ENCODE measurements around the gene SFMBT2.
A peak's percentile ranks its signal among the peaks of the same experiment; 100 is the strongest.

SFMBT2 gene

DNA sequence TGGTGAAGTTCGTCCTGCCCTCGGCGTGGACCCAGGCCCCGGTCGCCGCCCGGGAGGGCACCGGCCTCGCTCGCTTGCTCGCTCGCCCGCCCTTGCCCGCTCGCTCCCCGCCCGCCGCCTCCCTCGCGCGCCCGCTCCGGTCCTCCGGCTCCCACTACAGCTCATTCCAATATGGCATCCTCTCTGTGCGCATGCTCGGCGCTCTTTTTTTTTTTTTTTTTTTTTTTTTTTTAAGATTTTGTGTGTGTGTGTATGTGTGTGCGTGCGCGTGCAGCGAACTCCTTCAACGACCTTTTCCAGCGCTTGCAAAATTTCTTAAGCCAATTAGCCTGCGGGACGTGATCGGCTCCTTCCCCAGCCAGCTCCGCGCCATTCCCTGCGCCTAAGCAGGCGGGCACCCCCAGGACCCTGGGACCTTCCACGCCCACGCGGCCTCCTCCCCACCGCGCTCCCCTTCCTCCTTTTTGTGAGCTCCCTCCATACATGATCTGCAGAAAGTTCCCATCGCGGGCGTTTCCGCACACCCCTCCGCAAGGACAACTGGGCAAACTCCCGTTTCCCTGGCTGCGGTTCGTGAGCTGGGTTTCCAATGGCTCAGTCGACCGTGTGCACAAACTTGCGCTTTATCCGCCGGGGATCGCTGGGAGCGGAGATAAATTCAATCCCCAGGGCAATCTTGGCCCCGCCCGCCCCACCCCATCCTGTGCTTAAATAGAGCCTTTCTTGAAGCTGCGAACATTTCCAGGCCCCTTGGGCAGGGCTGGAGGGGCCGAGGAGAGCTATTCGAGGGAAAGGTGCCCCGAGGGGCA, at the start of gene SFMBT2:
SFMBT2 (minus strand) TSS at position 173 of the 809 bp plus-strand sequence. CDS start 29,136 bp downstream, outside the sequence.
- DNase-seq, result peak; percentile 3

DNA sequence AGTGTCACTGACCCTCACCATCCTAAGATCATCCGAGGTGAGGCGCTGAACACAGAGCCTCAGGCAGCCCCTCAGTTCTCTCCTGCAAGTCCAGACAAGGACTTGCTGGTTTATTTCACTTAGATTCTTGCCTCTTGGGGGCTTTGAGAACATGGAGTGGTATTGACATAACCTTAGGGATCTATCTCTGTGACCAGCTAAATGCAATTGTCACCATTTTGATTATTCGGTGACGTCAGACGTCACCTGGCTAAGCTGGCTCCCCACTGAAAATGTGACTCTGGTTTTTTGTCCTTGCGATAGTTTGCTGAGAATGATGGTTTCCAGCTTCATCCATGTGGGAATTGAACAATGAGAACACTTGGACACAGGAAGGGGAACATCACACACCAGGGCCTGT, 49.2 kb upstream of the SFMBT2 start:
- no peak for DNase-seq

- DNase-seq, result no peak
Observed at GRCh38 chr10:7458556-7458955, 47.7 kb upstream of the SFMBT2 start.

DNA sequence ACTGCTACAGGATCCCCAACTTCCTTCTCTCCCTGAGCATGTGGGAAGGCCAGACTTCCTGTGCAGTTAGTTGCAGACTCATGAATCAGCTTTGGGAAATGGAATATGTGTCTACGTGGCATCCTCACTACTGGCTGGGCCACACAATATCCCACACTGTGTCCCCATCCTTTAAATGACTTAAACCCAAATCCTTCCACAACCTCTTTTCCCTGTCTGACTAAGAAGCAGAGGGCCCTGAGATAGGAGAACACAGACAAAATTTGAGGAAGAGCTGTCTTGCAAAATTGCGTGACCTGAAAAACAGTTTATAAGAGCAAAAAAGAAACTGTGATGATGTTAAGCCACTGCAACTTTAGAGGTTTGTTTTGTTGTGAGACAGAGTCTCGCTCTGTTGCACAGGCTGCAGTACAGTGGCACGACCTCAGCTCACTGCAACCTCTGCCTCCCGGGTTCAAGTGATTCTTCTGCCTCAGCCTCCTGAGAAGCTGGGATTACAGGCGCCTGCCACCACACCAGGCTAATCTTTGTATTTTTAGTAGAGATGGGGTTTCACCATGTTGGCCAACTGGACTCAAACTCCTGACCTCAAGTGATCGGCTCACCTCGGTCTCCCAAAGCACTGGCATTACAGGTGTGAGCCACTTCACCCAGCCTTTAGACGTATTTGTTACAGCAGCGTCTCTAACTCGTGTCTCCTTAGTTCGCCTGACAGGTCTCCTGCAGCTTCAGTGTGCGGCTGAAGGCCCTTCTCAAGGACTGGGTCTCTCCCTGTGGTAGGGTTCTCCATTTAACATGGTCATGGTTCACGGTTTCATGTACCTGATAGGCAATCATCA, 46.9 kb upstream of the SFMBT2 start:
- no peak for DNase-seq

GRCh38 chr10:7449063-7449695, 38.3 kb upstream of the SFMBT2 start:
- no peak for DNase-seq

- DNase-seq, result no peak
Observed at GRCh38 chr10:7445474-7446185, 34.8 kb upstream of the SFMBT2 start.

- DNase-seq, result no peak
Observed at GRCh38 chr10:7444551-7445121, 33.8 kb upstream of the SFMBT2 start.

DNA sequence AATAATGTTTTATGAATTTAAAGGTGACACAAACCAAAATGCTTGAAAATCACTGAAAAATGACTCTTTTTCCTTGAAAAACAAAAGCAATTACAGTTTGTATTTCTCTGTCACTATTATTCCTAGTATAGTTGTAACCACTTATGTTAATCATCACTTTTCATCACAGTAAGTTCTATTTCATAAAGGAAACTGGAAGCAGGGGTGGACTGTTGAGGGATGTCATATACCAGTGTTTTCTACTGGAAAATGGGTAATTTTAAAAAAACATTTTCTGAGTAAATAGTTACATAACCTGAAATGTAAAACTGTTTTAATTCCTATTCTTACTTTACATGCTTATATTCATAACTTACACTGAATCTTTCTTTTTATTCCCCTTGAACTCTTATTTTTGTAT, 32.2 kb upstream of the SFMBT2 start:
- no peak for DNase-seq

DNA sequence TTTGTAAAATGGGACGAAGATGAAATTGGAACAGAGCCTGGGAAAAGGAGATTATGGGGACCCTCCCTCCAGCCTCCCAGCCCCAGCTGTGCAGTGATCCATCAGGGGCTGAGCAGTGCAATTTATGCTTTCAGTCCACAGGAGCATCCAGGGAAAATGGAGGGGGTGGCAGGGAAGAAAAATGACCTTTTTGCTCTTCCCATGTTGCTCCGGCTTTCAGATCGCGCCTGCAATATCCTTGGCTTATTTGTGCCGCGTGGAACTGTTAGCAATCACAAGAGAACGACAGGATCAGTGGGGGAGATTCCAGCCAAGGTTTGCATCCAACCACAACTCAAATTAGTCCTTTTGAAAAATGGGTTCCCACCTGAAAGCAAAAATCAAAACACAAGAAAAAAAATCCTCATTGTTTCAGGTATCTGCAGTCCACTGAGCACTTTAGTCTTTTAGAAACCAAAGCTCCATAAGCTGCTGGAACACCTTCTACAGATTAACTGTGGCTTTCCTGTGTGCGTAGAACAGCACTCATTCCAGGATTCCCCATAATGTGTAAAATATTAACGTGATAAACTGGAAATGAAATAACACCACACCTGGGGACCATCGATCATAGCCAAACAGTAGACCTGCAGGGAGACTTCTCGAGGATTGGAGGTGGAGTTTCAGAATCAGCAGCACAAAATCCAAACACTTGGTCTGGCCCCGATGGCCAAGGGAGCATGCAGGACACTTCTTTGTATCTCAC, 30.7 kb upstream of the SFMBT2 start:
- DNase-seq, result no peak

DNA sequence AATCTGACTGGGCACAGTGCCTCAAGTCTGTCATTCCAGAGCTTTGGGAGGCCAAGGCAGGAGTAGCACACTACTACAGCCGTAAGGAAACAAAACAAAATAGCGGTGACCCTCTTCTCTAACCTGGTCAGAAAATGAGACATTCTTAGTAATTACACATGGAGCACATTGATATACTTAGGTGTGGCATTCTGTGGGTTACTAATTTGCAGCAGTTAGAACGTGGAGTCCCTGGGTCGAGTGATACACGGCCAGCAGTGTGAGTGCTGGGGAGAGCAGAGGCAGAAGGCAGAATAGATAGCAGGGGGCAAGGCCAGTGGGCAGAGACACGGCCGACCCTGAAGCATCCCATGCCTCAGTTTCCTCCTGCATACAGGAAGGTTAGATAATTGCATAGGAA, 28.9 kb upstream of the SFMBT2 start:
- DNase-seq, result no peak

DNA sequence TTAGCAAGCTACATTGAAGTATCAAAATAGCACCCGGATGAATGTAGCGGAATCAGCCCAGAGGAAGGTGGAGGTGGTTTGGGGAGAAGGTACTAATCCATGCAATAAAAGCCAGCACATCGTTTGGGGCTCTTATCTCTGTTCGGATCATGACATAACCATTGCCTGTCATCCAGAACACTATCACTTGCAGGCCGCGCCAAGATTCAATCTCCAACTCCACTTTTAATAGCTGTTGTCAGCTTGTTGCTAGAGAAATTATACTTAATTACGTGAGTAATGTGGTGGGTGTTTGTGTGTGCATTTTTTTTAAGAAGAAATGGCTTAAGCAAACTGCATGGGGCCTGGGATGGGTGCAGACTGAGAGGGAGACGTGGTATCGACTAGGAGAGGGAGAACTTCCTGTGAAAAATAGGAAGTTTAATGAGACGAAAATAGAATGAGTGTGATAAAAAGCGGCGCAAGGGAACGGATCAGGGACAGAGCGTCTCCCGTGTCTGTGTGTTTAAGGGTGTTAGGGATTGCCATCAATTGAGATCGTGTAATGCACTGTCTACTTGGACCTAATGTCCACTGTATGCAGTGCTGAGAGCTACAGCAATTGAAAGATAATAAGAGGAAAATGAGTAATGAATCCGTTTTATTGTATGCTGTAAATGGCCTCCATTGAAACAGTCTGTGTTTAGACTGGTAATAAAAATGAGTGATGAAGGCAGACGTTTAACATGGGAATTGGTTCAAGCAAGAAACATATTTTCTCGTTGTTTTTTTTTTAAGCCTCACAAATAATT, 27.6 kb upstream of the SFMBT2 start:
- DNase-seq, result no peak

DNA sequence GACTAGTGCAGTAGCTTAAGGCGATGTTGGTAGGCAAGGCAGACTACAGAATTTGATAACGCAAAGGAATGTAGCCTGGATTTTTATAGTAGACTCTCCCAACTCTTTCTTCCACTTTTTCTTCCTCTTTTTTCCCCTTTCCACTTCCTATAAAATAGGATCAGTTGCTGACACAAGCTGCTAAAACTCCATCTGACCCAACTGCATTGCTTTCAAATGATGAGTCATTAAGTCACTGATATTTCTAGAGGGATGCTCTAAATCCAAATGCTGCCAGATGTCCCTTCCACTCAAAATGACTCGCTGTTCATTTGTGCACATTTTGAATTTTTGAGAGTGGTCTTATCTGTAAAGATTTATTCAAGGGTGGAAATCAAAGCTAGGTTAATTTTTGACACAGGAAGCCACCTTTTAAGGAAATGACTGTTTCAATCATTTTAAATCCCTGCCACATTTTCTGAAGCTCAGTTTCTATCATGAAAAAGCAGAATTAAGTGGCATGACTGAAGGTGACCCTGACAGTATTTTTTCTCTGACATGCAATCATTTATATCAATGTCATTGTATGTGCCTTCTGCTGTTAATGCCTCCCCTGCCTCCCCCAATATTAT, 25.8 kb upstream of the SFMBT2 start:
- no peak for DNase-seq

DNA sequence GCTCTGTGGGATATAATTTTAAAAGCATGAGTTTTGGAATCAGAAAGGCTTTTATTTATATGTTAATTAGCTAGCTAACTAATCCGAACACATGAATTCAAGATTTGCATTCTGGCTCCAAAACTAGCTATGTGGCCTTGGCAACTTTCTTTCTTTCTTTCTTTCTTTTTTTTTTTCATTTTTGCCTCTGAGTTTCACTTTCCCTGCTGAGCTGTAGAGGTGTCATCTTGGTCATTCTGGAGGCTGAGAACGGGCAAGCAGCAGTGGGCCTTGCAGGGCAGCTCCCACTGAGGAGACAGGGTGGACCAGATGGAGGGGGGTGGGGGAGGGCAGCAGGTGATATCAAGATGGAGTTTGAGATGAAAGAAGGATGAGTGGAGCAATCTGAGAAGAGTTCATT, 24.8 kb upstream of the SFMBT2 start:
- DNase-seq, result no peak

- no peak for DNase-seq
Observed at GRCh38 chr10:7434378-7434777, 23.5 kb upstream of the SFMBT2 start.

DNA sequence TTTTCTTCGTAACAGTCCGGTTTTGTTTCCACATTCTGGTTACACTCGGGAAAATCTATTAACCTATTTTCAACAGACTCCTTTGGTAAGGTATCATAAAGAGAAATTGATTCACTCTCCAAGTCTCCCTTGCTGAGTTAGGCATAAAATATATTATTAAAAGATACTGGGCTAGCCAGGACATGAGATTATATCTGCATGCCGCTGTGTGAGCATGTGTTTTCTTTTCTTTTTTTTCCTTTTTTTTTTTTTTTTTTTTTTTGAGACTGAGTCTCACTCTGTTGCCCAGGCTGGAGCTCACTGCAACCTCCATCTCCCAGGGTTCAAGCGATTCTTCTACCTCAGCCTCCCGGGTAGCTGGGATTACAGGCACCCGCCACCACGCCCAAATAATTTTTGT, 23.0 kb upstream of the SFMBT2 start:
- DNase-seq, result no peak

DNA sequence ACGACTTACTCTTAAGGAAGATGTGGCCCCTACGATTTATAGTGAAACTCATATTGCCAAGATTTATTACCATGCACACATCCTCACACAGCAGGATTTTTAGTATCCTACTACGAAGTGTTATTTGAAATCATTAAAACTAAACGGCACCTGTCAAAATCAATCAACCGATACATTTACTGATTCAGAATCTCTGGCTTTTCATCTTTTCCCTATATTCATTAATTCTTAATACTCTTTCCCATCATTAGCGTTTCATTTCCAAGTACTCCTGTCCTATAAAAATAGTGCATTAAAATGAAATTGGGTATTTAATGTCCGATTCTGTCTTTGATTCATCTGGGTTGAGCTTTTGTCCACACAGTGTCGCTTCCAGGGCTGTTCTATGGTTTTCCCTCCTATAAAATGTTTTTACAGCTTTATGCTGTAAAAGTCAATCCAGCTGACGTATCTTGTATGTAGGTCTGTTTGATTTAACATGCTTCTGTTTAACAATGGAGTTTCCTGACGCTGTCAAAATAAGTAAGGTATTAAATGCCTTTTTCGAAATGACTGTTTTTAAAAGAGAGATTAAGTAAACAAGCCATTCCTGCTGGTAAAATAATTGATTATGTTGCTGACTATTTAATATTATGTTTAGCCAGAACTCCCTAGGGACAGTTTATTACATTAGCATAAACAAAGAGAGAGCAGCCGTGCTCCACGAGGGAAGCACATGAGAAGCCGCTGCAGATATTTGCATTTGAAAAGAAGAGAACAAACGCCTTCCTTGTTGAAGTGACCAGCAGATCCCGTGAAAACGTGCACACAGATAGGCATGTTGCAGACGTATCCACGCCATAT, 22.3 kb upstream of the SFMBT2 start:
- peak; percentile 15 for DNase-seq

- no peak for DNase-seq
Observed at GRCh38 chr10:7428673-7429350, 18.0 kb upstream of the SFMBT2 start.

- DNase-seq, result no peak
Observed at GRCh38 chr10:7426349-7426748, 15.5 kb upstream of the SFMBT2 start.

DNA sequence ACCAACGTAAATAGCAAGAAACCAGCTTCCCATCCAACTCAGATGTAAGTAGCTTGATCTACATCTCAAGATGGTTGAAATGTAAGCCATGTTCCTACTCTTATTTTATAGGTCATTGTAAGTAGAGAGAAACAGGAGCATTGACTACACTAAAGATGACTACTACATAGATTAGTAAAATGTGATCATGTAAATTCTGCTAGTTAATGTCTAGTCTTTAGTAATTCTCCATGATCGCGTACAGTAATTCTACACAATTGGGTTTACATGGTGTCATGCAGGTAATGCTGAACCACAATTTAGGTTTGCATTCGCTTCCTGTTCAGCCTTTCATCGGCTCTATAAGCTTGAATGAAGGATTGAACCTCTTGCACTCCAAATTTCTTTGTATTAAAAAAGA, 14.9 kb upstream of the SFMBT2 start:
- no peak for DNase-seq
